Stimulated activated naive B cell treated with anti-CD40 and anti-IgM and Interleukin-4, amounts not matched to agents 10 μg/mL and 1 μg/mL and 100 μg/mL, for 72 hours (primary cell): ENCODE data around the gene CAMTA1.

Experiments
- ATAC-seq, 2 donors: fragments of 150-1000 bp; cut with Tn5 transposase; replicated peaks; 2 replicates each; pipeline ENCODE4 v1.10.0; 2021; ENCODE audit warnings: moderate library complexity in 1 of 2
- DNase-seq: peaks from one replicate; pipeline ENCODE4 v3.0.0; 2021
- H3K27ac Mint-ChIP-seq: one replicate; pipeline ENCODE4 v1.8.0; 2022; ENCODE audit warnings: mild to moderate bottlenecking, mixed read lengths
- H3K27me3 Mint-ChIP-seq, 2 donors: one replicate each; pipeline ENCODE4 v1.8.0; 2022; ENCODE audit warnings: mixed read lengths in 2 of 2
- H3K36me3 Mint-ChIP-seq, 2 donors: one replicate each; pipeline ENCODE4 v1.8.0; 2022; ENCODE audit warnings: mixed read lengths in 2 of 2, mild to moderate bottlenecking in 1 of 2
- H3K4me1 Mint-ChIP-seq, 2 donors: one replicate each; pipeline ENCODE4 v1.8.0; 2022; ENCODE audit warnings: mixed read lengths in 2 of 2, mild to moderate bottlenecking in 1 of 2
- H3K4me3 Mint-ChIP-seq, 2 donors: one replicate each; pipeline ENCODE4 v1.8.0; 2022; ENCODE audit warnings: mild to moderate bottlenecking in 2 of 2, mixed read lengths in 2 of 2, moderate library complexity in 1 of 2
- H3K9me3 Mint-ChIP-seq, 2 donors: one replicate each; pipeline ENCODE4 v1.8.0; 2022; ENCODE audit warnings: mixed read lengths in 2 of 2, mild to moderate bottlenecking in 1 of 2

The CAMTA1 gene

DNA sequence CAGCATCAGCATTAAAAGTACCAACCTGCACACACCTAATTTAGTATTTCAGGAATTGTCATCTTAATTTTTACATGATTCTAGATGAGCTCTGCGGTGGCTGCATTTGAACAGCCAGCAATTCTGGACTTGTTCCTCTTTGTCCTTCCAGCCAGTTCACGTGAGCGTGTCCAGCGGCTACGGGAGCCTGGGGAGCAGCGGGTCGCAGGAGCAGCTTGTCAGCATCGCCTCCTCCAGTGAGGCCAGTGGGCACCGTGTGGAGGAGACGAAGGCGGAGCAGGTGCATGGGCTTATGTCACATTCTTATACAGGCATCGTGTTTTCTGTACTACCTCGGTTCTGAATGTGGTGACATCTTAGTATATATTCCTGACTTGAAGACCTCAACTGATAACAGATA lies 1024.5 kb downstream of the CAMTA1 start:
- Mint-ChIP-seq H3K4me1 (no peaks in the 10 kb centered on the region), H3K27ac (no peak overlapping the region), H3K36me3 (peaks cover 17 to 22% of the 10 kb centered on the region in 2 donors), H3K4me3 (no peak overlapping the region), H3K27me3 (peaks cover 0 to 6% of the 10 kb centered on the region in 2 donors), H3K9me3 (peaks cover 14 to 15% of the 10 kb centered on the region in 2 donors)
- no peak for DNase-seq
- no peak for ATAC-seq

DNA sequence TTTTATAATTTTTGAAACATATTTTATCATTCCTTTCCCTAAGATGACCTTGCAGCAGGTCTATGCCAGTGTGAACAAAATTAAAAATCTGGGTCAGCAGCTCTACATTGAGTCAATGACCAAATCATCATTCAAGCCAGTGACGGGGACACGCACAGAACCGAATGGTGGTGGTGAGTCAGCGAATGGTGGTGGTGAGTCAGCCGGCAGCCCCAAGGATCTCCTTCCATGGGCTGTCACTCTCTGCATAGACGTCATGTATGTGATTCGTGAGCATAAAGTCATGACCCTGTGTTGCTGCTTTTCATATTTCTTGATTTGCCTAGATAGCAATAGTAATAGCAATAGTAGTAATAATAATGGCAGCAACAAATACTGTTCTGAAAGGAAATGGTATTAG lies 1025.1 kb downstream of the CAMTA1 start:
- H3K27me3 Mint-ChIP-seq, result peaks cover 0 to 6% of the 10 kb centered on the region in 2 donors
- peaks cover 17 to 18% of the 10 kb centered on the region in 2 donors for H3K36me3 Mint-ChIP-seq
- DNase-seq, result no peak
- H3K27ac Mint-ChIP-seq, result no peak overlapping the region
- H3K9me3 Mint-ChIP-seq, result peaks cover 14 to 19% of the 10 kb centered on the region in 2 donors
- no peak for ATAC-seq
- no peaks in the 10 kb centered on the region for H3K4me1 Mint-ChIP-seq
- no peak overlapping the region for H3K4me3 Mint-ChIP-seq

DNA sequence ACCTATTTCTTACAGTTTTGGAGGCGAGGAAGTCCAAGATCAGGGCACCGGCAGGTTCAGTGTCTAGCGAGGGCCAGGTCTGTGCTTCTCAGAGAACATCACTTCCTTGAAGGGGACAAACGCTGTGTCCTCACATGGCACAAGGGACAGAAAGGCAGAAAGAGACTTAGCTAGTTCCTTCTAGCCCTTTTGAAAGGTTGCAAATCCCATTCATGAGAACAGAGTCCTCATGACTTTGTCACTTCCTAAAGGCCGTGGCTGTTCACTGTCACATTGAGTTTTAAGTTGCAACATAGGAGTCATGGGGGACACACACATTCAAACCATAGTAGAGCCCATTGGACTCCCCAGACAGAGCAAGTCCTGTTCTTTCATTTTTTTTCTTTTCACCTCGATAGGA lies 1026.2 kb downstream of the CAMTA1 start:
- peaks cover 17 to 18% of the 10 kb centered on the region in 2 donors for H3K36me3 Mint-ChIP-seq
- no peak overlapping the region for H3K27ac Mint-ChIP-seq
- H3K4me1 Mint-ChIP-seq, result no peaks in the 10 kb centered on the region
- DNase-seq (no peak), ATAC-seq (no peak)
- H3K9me3 Mint-ChIP-seq, result peaks cover 14 to 19% of the 10 kb centered on the region in 2 donors
- peaks cover 0 to 6% of the 10 kb centered on the region in 2 donors for H3K27me3 Mint-ChIP-seq
- no peak overlapping the region for H3K4me3 Mint-ChIP-seq

DNA sequence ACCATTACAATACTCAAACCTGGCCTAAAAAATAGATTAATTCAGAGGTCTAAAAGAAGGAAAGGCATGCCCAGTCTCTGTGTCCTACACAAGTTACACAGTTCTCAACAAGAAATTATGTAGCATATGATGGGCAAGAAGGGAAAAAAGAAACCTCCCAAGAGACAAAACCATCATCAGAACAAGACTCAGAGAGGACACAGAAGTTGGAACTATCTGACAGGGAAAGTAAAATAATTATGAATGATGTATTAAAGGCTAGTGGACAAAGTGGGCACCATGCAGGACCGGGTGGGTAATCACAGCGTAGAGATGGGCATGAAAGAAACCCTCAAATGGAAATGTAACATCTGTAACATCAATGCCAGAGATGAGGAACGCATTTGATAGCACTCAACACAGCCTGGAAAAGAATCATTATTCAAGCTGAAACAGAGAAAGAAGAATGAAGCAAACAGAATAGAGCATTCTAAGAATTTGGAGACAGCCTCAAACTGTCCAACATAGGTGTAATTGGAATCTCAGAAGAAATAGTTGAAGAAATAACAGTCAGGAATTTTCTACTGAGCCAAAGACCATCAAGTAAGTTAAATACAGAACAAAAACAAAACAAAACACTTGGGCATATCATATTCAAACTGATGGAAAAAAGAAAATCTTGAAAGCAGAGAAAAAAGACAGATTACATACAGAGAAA lies 1028.6 kb downstream of the CAMTA1 start:
- H3K27ac Mint-ChIP-seq, result no peak overlapping the region
- no peaks in the 10 kb centered on the region for H3K4me1 Mint-ChIP-seq
- DNase-seq (no peak), ATAC-seq (no peak)
- H3K9me3 Mint-ChIP-seq, result peaks cover 14 to 19% of the 10 kb centered on the region in 2 donors
- peaks cover 0 to 6% of the 10 kb centered on the region in 2 donors for H3K27me3 Mint-ChIP-seq
- H3K4me3 Mint-ChIP-seq, result no peak overlapping the region
- peaks cover 15 to 18% of the 10 kb centered on the region in 2 donors for H3K36me3 Mint-ChIP-seq
